ENCODE data around the gene DBNL. TPM values are rescaled to one million over a fixed set of nuclear protein-coding genes. Genes with fewer than 3 reads are reported as not detected.

The DBNL gene
- total and polyA plus RNA-seq, 2 of the 13 experiments (the other 11 are each of a cell fraction or from before 2014, with no cell fraction given), result 20.8 to 35.1 TPM

DNA sequence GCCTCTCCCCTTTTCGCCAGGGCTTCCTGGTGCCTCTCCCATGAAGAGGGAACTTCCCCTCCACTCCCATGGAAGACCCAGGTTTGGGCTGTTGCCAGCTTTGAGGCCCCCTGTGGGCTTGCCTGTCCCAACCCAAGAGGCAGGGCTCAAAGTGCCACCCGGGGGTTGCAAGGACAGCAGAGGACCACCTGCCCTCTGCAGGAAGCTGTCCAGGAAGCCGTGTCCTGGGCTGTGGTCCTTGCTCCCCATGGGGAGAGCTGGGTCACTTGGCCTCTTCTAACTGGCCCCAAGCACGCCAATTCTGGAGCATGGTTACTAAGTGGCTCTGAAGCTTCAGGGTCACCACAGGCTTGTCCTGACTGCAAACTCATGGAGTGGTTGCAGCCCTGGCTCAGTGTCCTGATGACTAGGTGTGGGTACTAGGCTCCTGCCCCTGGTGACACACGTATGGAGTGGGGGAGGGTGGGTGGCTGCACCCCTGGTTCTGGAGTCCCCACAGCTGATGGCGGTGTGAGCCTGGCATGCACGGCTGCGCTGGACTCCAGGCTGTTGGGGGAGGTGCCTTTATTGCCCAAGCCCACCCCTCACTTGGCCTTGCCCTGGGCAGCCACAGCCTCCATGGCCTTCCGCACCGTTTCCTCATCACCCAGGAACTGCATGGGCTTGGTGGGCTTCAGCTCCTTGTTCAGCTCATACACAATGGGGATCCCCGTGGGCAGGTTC, 17.8 kb downstream of the DBNL start:
- Histone ChIP-seq H3K9ac (ENCODE audit: insufficient read depth, low read depth, low read length) (no peak overlapping the region), H3K4me2 (ENCODE audit: low read depth, low read length) (no peak overlapping the region), H3K36me3 (replicated peaks in 1 of 2; ENCODE audit: control insufficient read depth in 1 of 2, insufficient read depth in 2 of 2, low read length in 2 of 2) (peaks cover 21 to 35% of the 10 kb centered on the region in 2 experiments; a peak in 4 of 5 replicates), H3K9me3 (ENCODE audit: low read length) (no peaks in the 10 kb centered on the region), H4K20me1 (ENCODE audit: insufficient read depth, low read length) (no peaks in the 10 kb centered on the region), H3K4me3 (replicated peaks in 1 of 3; ENCODE audit: insufficient read depth in 1 of 3, low read depth in 2 of 3, low read length in 3 of 3) (no peak overlapping the region), H2AFZ (ENCODE audit: low read length) (no peak overlapping the region), H3K27me3 (ENCODE audit: control insufficient read depth in 1 of 2, insufficient read depth in 2 of 2, low read length in 2 of 2) (no peaks in the 10 kb centered on the region), H3K4me1 (ENCODE audit: insufficient read depth, low read length) (peaks cover 52% of the 10 kb centered on the region), H3K79me2 (ENCODE audit: insufficient read depth, low read length) (no peaks in the 10 kb centered on the region), H3K27ac (ENCODE audit: extremely low read length, insufficient read depth, low read length) (peak overlapping the region; percentile 11)
- in situ Hi-C loops (cut with HindIII; ENCODE audit: extremely low pct_ligation_motif_present, low pct_unique_long_range_greater_than_20kb), result no loop called here
- 0 out of 2 replicates have a peak, but pooled peaks have one; percentile 4 for TF ChIP-seq POLR2G (IDR thresholded peaks at IDR 0.05; ENCODE audit: low read depth, low read length)
- TF ChIP-seq AGO2 (optimal IDR thresholded peaks at IDR 0.05; ENCODE audit: low read depth, low read length), result peak; percentile 71
- TF ChIP-seq, protein P1, sequence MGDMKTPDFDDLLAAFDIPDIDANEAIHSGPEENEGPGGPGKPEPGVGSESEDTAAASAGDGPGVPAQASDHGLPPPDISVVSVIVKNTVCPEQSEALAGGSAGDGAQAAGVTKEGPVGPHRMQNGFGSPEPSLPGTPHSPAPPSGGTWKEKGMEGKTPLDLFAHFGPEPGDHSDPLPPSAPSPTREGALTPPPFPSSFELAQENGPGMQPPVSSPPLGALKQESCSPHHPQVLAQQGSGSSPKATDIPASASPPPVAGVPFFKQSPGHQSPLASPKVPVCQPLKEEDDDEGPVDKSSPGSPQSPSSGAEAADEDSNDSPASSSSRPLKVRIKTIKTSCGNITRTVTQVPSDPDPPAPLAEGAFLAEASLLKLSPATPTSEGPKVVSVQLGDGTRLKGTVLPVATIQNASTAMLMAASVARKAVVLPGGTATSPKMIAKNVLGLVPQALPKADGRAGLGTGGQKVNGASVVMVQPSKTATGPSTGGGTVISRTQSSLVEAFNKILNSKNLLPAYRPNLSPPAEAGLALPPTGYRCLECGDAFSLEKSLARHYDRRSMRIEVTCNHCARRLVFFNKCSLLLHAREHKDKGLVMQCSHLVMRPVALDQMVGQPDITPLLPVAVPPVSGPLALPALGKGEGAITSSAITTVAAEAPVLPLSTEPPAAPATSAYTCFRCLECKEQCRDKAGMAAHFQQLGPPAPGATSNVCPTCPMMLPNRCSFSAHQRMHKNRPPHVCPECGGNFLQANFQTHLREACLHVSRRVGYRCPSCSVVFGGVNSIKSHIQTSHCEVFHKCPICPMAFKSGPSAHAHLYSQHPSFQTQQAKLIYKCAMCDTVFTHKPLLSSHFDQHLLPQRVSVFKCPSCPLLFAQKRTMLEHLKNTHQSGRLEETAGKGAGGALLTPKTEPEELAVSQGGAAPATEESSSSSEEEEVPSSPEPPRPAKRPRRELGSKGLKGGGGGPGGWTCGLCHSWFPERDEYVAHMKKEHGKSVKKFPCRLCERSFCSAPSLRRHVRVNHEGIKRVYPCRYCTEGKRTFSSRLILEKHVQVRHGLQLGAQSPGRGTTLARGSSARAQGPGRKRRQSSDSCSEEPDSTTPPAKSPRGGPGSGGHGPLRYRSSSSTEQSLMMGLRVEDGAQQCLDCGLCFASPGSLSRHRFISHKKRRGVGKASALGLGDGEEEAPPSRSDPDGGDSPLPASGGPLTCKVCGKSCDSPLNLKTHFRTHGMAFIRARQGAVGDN (CRISPR knock-in tag; IDR thresholded peaks at IDR 0.05), result peak; percentile 36
- TF ChIP-seq, protein P2, sequence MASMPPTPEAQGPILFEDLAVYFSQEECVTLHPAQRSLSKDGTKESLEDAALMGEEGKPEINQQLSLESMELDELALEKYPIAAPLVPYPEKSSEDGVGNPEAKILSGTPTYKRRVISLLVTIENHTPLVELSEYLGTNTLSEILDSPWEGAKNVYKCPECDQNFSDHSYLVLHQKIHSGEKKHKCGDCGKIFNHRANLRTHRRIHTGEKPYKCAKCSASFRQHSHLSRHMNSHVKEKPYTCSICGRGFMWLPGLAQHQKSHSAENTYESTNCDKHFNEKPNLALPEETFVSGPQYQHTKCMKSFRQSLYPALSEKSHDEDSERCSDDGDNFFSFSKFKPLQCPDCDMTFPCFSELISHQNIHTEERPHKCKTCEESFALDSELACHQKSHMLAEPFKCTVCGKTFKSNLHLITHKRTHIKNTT (CRISPR knock-in tag; IDR thresholded peaks at IDR 0.05), result no peak
- no peak for TF ChIP-seq SOX6 (IDR thresholded peaks at IDR 0.05)
- TF ChIP-seq SOX6 (CRISPR knock-in tag; IDR thresholded peaks at IDR 0.05), result no peak
- POLR2A ChIA-PET, result interaction anchor here (1.2 to 1.3 kb wide), 2 partner anchors 18 to 23 kb away, joined by 3 to 5 read pairs; partner anchors contain the start of gene DBNL
- 90% methylated on average over 4 of the region's 11 CpGs for WGBS (ENCODE audit: low lambda C conversion rate)
- CTCF ChIA-PET (ENCODE audit: low intra/inter-chr PET ratio, low total read pairs), result no interaction called here
- intact Hi-C loops (cut with micrococcal nuclease; ENCODE audit: unreplicated experiment), result no loop called here
- ATAC-seq (no peak), FAIRE-seq (no peak), DNase-seq (ENCODE audit: low spot score) (no peak)
- BruUV-seq (replicated peaks), result no TSS peak
